Measurements from ENCODE around the gene ZSCAN23.
"Not testable (repeated sequence)": the region's sequence is repeated elsewhere in the genome, so short reads cannot be mapped to it uniquely, and the experiment has no call there.

The ZSCAN23 gene

GRCh38 chr6:28462401-28462800 is 19.1 kb upstream of the ZSCAN23 start:
- TF ChIP-seq CTCF (IDR thresholded peaks at IDR 0.05; ENCODE audit: low read depth, low read length) = no peak
- DNase-seq (ENCODE audit: extremely low read depth, low read depth) = no peak

GRCh38 chr6:28458568-28458967 is 15.3 kb upstream of the ZSCAN23 start:
- DNase-seq (ENCODE audit: extremely low read depth, low read depth) = no peak
- no peak for TF ChIP-seq CTCF (IDR thresholded peaks at IDR 0.05; ENCODE audit: low read depth, low read length)

- TF ChIP-seq CTCF (IDR thresholded peaks at IDR 0.05; ENCODE audit: low read depth, low read length) = no peak
- no peak for DNase-seq (ENCODE audit: extremely low read depth, low read depth)
These were observed 5.8 kb upstream of the ZSCAN23 start for GRCh38 chr6:28449056-28449455.

- not testable (repeated sequence) for DNase-seq (ENCODE audit: extremely low read depth, low read depth)
These were observed 4.2 kb upstream of the ZSCAN23 start for GRCh38 chr6:28447512-28447906.

GRCh38 chr6:28446818-28447511 is 3.7 kb upstream of the ZSCAN23 start:
- no peak for TF ChIP-seq CTCF (IDR thresholded peaks at IDR 0.05; ENCODE audit: low read depth, low read length)
- DNase-seq (ENCODE audit: extremely low read depth, low read depth) = no peak

- DNase-seq (ENCODE audit: extremely low read depth, low read depth) = not testable (repeated sequence)
These were observed 1.5 kb upstream of the ZSCAN23 start for GRCh38 chr6:28444759-28445158.

- no peak for TF ChIP-seq CTCF (IDR thresholded peaks at IDR 0.05; ENCODE audit: low read depth, low read length)
- no peak for DNase-seq (ENCODE audit: extremely low read depth, low read depth)
These were observed 705 bp downstream of the ZSCAN23 start for GRCh38 chr6:28442586-28442985.

- no peak for TF ChIP-seq CTCF (IDR thresholded peaks at IDR 0.05; ENCODE audit: low read depth, low read length)
- no peak for DNase-seq (ENCODE audit: extremely low read depth, low read depth)
These were observed 6.9 kb downstream of the ZSCAN23 start for GRCh38 chr6:28436404-28436803.

All from AG09319 (cell line).